Measurements from ENCODE around the gene SCN8A. TPM values are rescaled to one million over a fixed set of nuclear protein-coding genes. Genes with fewer than 3 reads are reported as not detected.

SCN8A gene
- total and polyA plus RNA-seq, 9 donors, result 0.21 to 2.9 (median 1.5) TPM

- WGBS, 3 donors, result 91 to 94% (median 93%) methylated on average over 6 of the region's 6 CpGs
- DNase-seq, result no peak
- no peaks in the 10 kb centered on the region for H3K27me3 ChIP-seq
- no peaks in the 10 kb centered on the region for H3K36me3 ChIP-seq
- H3K4me1 ChIP-seq (ENCODE audit: insufficient read depth), result no peaks in the 10 kb centered on the region
- no peaks in the 10 kb centered on the region for H3K9me3 ChIP-seq
- intact Hi-C loops (cut with DNase I), result no loop called here
- no peak overlapping the region for H3K27ac ChIP-seq
- TF ChIP-seq EP300 (IDR thresholded peaks at IDR 0.05) (no peak), CTCF (IDR thresholded peaks at IDR 0.05) (no peak), POLR2A (IDR thresholded peaks at IDR 0.05) (no peak)
- no peak overlapping the region for H3K4me3 ChIP-seq
Observed at GRCh38 chr12:51815571-51815970, 224.5 kb downstream of the SCN8A start.

GRCh38 chr12:51817027-51817953 is 226.3 kb downstream of the SCN8A start:
- no peak overlapping the region for H3K27ac ChIP-seq
- no peaks in the 10 kb centered on the region for H3K9me3 ChIP-seq
- 84 to 89% (median 85%) methylated on average over 10 of the region's 10 CpGs for WGBS, 3 donors
- no peak overlapping the region for H3K4me3 ChIP-seq
- H3K4me1 ChIP-seq (ENCODE audit: insufficient read depth), result no peaks in the 10 kb centered on the region
- intact Hi-C loops (cut with DNase I), result no loop called here
- TF ChIP-seq EP300 (IDR thresholded peaks at IDR 0.05), result no peak
- TF ChIP-seq POLR2A (IDR thresholded peaks at IDR 0.05), result no peak
- no peak for TF ChIP-seq CTCF (IDR thresholded peaks at IDR 0.05)
- no peaks in the 10 kb centered on the region for H3K36me3 ChIP-seq
- DNase-seq, result no peak
- H3K27me3 ChIP-seq, result no peaks in the 10 kb centered on the region

GRCh38 chr12:51818086-51818485 is 227.1 kb downstream of the SCN8A start:
- H3K27me3 ChIP-seq, result no peaks in the 10 kb centered on the region
- DNase-seq, result no peak
- H3K9me3 ChIP-seq, result no peaks in the 10 kb centered on the region
- intact Hi-C loops (cut with DNase I), result no loop called here
- no peak overlapping the region for H3K27ac ChIP-seq
- TF ChIP-seq EP300 (IDR thresholded peaks at IDR 0.05) (no peak), CTCF (IDR thresholded peaks at IDR 0.05) (no peak), POLR2A (IDR thresholded peaks at IDR 0.05) (no peak)
- no peaks in the 10 kb centered on the region for H3K4me1 ChIP-seq (ENCODE audit: insufficient read depth)
- 65 to 78% (median 72%) methylated on average over 5 of the region's 5 CpGs for WGBS, 3 donors
- H3K4me3 ChIP-seq, result no peak overlapping the region
- no peaks in the 10 kb centered on the region for H3K36me3 ChIP-seq

- Histone ChIP-seq H3K27ac (no peak overlapping the region), H3K9me3 (no peaks in the 10 kb centered on the region), H3K36me3 (no peaks in the 10 kb centered on the region), H3K27me3 (no peaks in the 10 kb centered on the region), H3K4me3 (no peak overlapping the region), H3K4me1 (ENCODE audit: insufficient read depth) (no peaks in the 10 kb centered on the region)
- DNase-seq, result no peak
- WGBS, 3 donors, result 37 to 49% (median 42%) methylated on average over 4 of the region's 4 CpGs
- TF ChIP-seq EP300 (IDR thresholded peaks at IDR 0.05) (no peak), POLR2A (IDR thresholded peaks at IDR 0.05) (no peak), CTCF (IDR thresholded peaks at IDR 0.05) (no peak)
- intact Hi-C loops (cut with DNase I), result no loop called here
Observed at GRCh38 chr12:51818566-51819300, 227.7 kb downstream of the SCN8A start.

All from ovary (tissue), 9 donors.